Fibroblast of pulmonary artery (primary cell): ENCODE data around the gene EIF4B.

Experiments
- DNase-seq: peaks from one replicate; pipeline ENCODE4 v3.0.0-alpha.2; 2010; ENCODE audit warnings: low read depth
- H3K4me3 ChIP-seq: replicated peaks from 2 replicates; pipeline ENCODE4 v1.5.1; 2011; ENCODE audit warnings: low read depth, mild to moderate bottlenecking, control low read depth, low read length, moderate library complexity
- TF ChIP-seq, protein P1 (sequence below): IDR thresholded peaks from 2 replicates; pipeline ENCODE4 v1.5.1; 2011; ENCODE audit warnings: mild to moderate bottlenecking, control low read depth, low read length, inconsistent platforms; ENCODE audit errors: missing control alignments

The EIF4B gene

DNA sequence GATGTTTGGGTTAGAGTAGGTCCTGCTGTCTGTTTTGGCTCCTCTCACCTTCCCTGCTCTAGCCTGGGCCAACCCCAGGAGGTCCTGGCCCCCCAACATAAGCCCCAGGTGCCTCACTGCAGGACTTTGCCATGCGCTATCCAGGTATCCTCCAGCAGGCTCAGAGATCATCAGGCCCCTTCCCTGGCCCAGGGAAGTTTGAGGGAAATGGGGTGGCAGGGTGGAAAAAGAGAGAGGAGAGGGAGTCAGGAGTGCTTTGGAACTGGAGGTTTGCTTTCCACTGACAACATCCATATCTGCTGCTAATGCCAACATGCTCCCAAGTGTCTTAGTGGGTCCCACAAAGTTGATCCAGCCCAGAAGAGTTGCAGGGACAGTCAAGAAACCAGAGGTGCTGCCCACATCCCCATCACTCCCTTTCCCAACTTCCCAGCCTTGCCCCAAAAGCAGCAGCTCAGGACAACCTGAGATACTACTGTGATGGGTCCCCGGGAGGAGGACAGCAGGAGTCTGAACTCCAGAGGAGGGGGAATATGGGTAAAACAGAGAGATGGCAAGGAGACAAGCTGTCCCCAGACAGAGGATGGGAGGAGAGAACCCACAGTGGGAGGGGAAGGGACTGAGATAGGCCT, 44.3 kb downstream of the EIF4B start:
- TF ChIP-seq, protein P1, sequence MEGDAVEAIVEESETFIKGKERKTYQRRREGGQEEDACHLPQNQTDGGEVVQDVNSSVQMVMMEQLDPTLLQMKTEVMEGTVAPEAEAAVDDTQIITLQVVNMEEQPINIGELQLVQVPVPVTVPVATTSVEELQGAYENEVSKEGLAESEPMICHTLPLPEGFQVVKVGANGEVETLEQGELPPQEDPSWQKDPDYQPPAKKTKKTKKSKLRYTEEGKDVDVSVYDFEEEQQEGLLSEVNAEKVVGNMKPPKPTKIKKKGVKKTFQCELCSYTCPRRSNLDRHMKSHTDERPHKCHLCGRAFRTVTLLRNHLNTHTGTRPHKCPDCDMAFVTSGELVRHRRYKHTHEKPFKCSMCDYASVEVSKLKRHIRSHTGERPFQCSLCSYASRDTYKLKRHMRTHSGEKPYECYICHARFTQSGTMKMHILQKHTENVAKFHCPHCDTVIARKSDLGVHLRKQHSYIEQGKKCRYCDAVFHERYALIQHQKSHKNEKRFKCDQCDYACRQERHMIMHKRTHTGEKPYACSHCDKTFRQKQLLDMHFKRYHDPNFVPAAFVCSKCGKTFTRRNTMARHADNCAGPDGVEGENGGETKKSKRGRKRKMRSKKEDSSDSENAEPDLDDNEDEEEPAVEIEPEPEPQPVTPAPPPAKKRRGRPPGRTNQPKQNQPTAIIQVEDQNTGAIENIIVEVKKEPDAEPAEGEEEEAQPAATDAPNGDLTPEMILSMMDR, result no peak
- H3K4me3 ChIP-seq, result peak overlapping the region; percentile 90

DNA sequence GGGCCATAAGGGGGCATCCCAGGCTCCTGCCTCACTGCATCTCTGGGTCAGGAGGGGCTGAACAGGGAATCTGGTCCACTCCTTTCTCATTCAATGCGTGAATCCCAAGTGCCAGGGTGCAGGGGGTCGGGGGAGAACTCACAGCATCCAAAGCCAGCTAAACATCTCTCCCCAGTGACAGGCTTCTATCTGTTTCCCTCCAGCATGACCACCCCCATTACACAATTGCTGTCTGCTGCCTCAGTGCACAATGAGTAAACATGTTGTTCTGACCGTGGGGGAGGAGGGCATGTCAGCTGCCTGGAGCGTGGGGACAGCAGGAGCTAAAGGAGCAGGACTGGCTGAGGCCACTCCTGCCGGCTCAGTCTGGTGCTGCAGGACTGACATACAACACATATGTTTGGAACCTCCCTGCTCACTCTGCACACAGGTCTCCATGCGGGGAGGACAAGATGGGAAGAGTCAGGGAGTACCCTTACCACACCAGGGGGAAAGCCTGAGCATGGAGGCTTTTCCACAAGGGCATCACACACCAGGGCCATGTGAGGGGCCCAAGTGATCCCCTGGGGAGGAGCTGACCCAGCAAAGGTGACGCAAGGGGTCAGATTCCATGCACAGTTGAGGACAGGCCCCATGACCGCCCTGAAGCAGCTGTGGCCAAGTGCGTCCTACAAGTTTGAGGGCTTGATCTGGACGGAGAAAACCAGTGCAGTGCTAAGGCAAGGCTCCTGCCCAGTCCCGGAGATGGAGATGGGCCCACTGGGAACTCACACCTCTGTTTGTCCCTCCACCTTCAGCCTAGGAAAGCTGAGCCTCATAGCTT, 45.0 kb downstream of the EIF4B start:
- peak overlapping the region; percentile 90 for H3K4me3 ChIP-seq
- DNase-seq, result peak; percentile 81
- TF ChIP-seq, protein P1, result peak; percentile 9

More for the DNA sequence above, 44.3 kb downstream of the EIF4B start:
- no peak for DNase-seq

DNA sequence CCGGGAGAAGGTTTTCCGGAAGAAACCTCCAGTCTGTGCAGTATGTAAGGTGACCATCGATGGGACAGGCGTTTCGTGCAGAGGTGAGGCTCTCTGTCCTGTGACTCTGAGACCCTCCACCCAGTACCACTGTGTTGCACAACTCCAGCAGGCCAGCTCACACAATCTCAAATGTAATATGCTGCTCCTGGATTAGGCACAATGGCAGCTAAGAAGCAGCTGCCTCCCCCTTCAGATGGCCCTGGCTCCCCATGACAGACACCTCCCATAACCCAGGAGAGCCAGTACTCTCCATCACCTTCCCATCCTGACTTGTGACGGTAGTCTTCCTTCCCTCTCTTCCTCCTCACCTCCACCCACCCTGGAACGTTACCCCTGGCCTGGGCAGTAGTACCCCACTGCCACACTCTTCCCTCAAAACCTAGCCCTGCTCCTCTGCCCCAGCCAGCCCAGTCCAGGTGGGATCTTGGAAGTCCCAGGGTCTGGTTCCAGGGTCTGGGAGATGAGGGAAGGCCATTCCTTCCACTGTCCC, 45.7 kb downstream of the EIF4B start:
- DNase-seq, result no peak
- TF ChIP-seq, protein P1, result no peak
- peak overlapping the region; percentile 90 for H3K4me3 ChIP-seq

DNA sequence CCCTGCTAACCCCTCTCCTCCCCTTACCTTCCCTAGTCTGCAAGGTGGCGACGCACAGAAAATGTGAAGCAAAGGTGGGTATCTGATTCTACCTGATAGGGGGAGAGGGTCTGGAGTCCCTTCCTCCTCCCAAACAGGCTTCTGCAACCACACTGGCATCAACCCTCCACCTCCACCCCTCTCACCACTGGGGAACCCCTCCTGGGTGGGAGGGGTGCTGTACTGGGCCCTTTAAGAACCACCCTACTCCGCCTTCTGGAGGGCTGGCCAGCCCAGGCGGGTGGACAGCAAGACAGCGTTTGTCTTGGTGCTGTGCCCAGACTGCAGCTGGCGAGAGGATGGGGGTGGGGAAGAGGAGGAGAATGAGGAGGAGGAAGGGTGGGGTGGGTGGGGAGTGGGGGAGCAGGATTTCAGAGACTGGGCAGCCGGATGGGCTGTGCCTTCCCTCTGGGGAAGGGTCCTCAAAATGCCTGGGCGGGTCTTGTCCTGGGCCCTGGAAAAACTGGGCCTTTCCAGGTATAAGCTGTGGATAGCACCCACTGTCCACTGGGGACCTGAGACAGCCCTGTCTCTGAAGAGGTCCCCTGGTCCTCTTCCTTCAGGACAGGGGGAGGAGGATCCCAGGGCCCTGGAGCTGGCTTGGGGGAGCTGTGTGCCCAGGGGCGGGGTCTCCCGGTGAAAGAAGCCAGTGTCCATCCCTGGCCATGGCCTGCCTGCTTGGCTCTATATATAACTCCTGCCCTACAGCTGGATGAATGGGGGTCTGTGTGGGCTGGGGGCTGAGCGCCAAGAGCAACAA, 46.4 kb downstream of the EIF4B start:
- DNase-seq, result peak; percentile 86
- TF ChIP-seq, protein P1, result no peak
- peak overlapping the region; percentile 90 for H3K4me3 ChIP-seq

GRCh38 chr12:53053218-53054111, 47.2 kb downstream of the EIF4B start:
- TF ChIP-seq, protein P1, result peak; percentile 74
- H3K4me3 ChIP-seq, result peak overlapping the region; percentile 40
- no peak for DNase-seq
